Neutrophil (primary cell): ENCODE measurements around the gene TMEM255B.
A peak's percentile ranks its signal among the peaks of the same experiment; 100 is the strongest.

ENCODE experiments used
- H3K27ac ChIP-seq: fragments of 200-600 bp; sonication (generic); 2 replicates; pipeline ENCODE4 v1.5.1; 2016; ENCODE audit warnings: mild to moderate bottlenecking, moderate library complexity
- H3K27me3 ChIP-seq: fragments of 200-600 bp; sonication (generic); 2 replicates; pipeline ENCODE4 v1.6.0; 2016; ENCODE audit warnings: mild to moderate bottlenecking
- H3K36me3 ChIP-seq: fragments of 200-600 bp; sonication (generic); 2 replicates; pipeline ENCODE4 v1.5.1; 2017
- H3K4me1 ChIP-seq, 2 experiments: fragments of 200-600 bp in 1 of 2; sonication (generic) in 1 of 2; 1 replicate in 1 of 2; 2 replicates in 1 of 2; pipeline versions ENCODE4 v1.5.1 to v1.6.1; 2013 to 2016; ENCODE audit warnings: low read depth in 1 of 2, low read length in 1 of 2, mild to moderate bottlenecking in 1 of 2, moderate library complexity in 1 of 2; ENCODE audit not compliant: control insufficient read depth in 1 of 2, insufficient read depth in 1 of 2
- H3K4me3 ChIP-seq, 2 experiments: fragments of 200-600 bp in 1 of 2; sonication (generic) in 1 of 2; 1 replicate in 1 of 2; 2 replicates in 1 of 2; pipeline ENCODE4 v1.5.1; 2013 to 2016; ENCODE audit warnings: low read depth in 1 of 2, low read length in 1 of 2, mild to moderate bottlenecking in 1 of 2, moderate library complexity in 1 of 2
- H3K9me3 ChIP-seq: fragments of 200-600 bp; sonication (generic); 2 replicates; pipeline ENCODE4 v1.5.1; 2016
- CTCF ChIP-seq: fragments of 200-600 bp; sonication (generic); IDR thresholded peaks from 2 replicates; pipeline ENCODE4 v1.5.1; 2016; ENCODE audit warnings: antibody characterized with exemption

Gene TMEM255B

DNA sequence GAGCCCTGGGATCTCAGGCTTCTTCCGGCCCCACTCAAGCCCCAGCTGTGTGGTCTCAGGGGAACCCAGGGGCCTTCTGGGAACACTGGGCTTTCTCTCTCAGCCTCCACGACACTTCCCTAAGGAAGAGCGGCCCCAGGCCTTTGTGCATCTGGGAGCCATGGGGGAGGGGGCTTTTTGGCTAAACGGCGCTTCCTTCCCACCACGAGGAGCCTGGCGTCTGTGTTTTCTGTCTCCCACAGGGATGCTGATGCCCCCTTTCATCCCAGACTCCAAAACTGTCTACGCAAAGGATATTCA is 24.2 kb upstream of the TMEM255B start:
- H3K27me3 ChIP-seq: peaks cover 27% of the 10 kb centered on the region
- no peak for TF ChIP-seq CTCF
- peaks cover 23 to 31% of the 10 kb centered on the region in 2 experiments for H3K4me1 ChIP-seq
- H3K27ac ChIP-seq: no peak overlapping the region
- H3K36me3 ChIP-seq: no peaks in the 10 kb centered on the region
- no peaks in the 10 kb centered on the region for H3K9me3 ChIP-seq
- H3K4me3 ChIP-seq: no peak overlapping the region

DNA sequence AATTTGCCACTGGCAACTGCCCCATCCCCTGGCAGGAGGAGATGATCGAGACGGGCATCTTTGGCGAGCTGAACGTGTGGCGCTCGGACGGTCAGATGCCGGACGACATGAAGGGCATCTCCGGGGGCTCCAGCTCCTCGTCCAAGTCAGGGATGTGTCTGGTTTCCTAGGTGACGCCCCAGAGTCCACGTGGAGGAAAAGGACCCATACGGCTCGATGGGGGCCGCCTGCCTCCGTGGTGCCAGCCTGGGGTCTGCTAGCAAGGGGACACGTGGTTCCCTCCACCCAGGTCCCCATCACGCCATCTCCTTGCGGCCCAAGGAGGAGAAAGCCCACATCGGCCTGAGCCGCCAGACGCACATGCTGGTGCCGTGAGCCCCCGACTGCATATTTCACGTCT is 23.8 kb upstream of the TMEM255B start:
- Histone ChIP-seq H3K36me3 (no peaks in the 10 kb centered on the region), H3K4me1 (peaks cover 23 to 31% of the 10 kb centered on the region in 2 experiments), H3K9me3 (no peaks in the 10 kb centered on the region), H3K27me3 (peaks cover 23% of the 10 kb centered on the region), H3K4me3 (no peak overlapping the region), H3K27ac (no peak overlapping the region)
- no peak for TF ChIP-seq CTCF

DNA sequence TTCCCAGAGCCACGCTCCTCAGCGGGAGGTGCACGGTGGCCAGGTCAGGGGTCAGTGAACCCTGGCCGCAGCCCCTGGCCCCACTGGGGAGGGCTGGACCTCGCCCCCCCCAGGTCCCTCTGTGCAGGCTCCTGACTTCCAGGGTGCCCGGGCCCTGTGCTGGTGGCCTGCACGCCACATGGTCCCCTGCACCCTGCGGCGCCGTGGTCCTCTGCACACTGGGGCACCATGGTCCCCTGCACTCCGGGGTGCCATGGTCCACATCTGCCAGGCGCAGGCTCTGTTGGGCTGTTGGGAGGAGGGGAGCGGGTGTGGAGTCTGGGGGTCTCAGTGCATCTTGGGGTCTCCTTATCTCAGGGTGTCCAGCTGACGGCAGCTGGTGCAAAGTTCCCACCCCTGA is 23.3 kb upstream of the TMEM255B start:
- Histone ChIP-seq H3K27ac (peak overlapping the region; percentile 69), H3K4me1 (peaks cover 23 to 34% of the 10 kb centered on the region in 2 experiments), H3K9me3 (no peaks in the 10 kb centered on the region), H3K4me3 (peak overlapping the region; percentile 17 to 25), H3K36me3 (no peaks in the 10 kb centered on the region), H3K27me3 (peaks cover 20% of the 10 kb centered on the region)
- TF ChIP-seq CTCF: no peak

- H3K4me3 ChIP-seq: peak overlapping the region; percentile 17 to 25
- H3K4me1 ChIP-seq: peaks cover 27 to 39% of the 10 kb centered on the region in 2 experiments
- no peak for TF ChIP-seq CTCF
- no peaks in the 10 kb centered on the region for H3K36me3 ChIP-seq
- peaks cover 15% of the 10 kb centered on the region for H3K27me3 ChIP-seq
- H3K27ac ChIP-seq: peak overlapping the region; percentile 69
- no peaks in the 10 kb centered on the region for H3K9me3 ChIP-seq
Observed at GRCh38 chr13:113736258-113736731, 22.7 kb upstream of the TMEM255B start.

DNA sequence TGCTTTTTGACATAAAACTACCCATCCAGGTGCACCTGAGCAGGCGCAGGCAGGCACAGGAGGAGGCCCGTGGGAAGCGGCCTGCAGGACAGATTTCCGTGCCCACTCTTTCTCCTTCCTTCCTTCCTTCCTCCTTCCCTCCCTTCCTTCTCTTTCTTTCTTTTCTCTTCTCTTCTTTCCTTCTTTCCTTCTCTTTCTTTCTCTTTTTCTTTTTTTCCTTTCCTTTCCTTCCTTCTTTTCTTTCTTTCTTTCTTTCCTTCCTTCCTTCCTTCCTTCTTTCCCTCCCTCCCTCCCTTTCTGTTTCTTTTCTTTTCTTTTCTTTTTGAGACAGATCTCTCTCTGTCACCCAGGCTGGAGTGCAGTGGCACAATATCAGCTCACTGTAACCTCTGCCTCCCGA is 21.2 kb upstream of the TMEM255B start:
- no peak for TF ChIP-seq CTCF
- H3K27me3 ChIP-seq: peaks cover 3% of the 10 kb centered on the region
- H3K36me3 ChIP-seq: no peaks in the 10 kb centered on the region
- no peak overlapping the region for H3K4me3 ChIP-seq
- peaks cover 42 to 47% of the 10 kb centered on the region in 2 experiments for H3K4me1 ChIP-seq
- H3K9me3 ChIP-seq: no peaks in the 10 kb centered on the region
- no peak overlapping the region for H3K27ac ChIP-seq
